ENCODE results near the gene GGT6.

GRCh38 chr17:4587195-4587594 is 26.8 kb upstream of the GGT6 start:
- no peak for TF ChIP-seq CTCF (IDR thresholded peaks at IDR 0.05; ENCODE audit: insufficient read depth, low read depth, low read length)
- no peak for TF ChIP-seq EZH2 (IDR thresholded peaks at IDR 0.05; ENCODE audit: insufficient read depth, low read length)

Measured in astrocyte (in vitro differentiated cells and primary cell).